Mesothelial cell of epicardium (in vitro differentiated cells): ENCODE data around the gene DYNC2I2. TPM values are rescaled to one million over a fixed set of nuclear protein-coding genes. Genes with fewer than 3 reads are reported as not detected.
"Not testable (repeated sequence)": the region's sequence is repeated elsewhere in the genome, so short reads cannot be mapped to it uniquely, and the experiment has no call there.

Experiments
- DNase-seq, 2 experiments: peaks; one replicate each; pipeline ENCODE4 v3.0.0; 2021; ENCODE audit warnings: low spot score in 2 of 2; ENCODE audit not compliant: unreplicated experiment in 2 of 2
- H3K27ac Mint-ChIP-seq: 2 replicates; pipeline ENCODE4 v1.8.0; 2021; ENCODE audit warnings: mixed read lengths
- H3K27me3 Mint-ChIP-seq: 2 replicates; pipeline ENCODE4 v1.8.0; 2021; ENCODE audit warnings: low read depth, mixed read lengths
- H3K36me3 Mint-ChIP-seq: 2 replicates; pipeline ENCODE4 v1.8.0; 2021; ENCODE audit warnings: mixed read lengths
- H3K4me1 Mint-ChIP-seq: 2 replicates; pipeline ENCODE4 v1.8.0; 2021; ENCODE audit warnings: mixed read lengths
- H3K4me3 Mint-ChIP-seq: 2 replicates; pipeline ENCODE4 v1.8.0; 2021; ENCODE audit warnings: mild to moderate bottlenecking, moderate library complexity, mixed read lengths
- H3K9me3 Mint-ChIP-seq: 2 replicates; pipeline ENCODE4 v1.8.0; 2021; ENCODE audit warnings: mixed read lengths
- CTCF ChIP-seq: fragments of 200-600 bp; sonication (generic); IDR thresholded peaks from one replicate; pipeline ENCODE4 v1.5.0; 2021; ENCODE audit warnings: antibody characterized with exemption; ENCODE audit not compliant: unreplicated experiment
- total RNA-seq: library from RNA; stranded (reverse); gene quantifications from 3 replicates; pipeline ENCODE4 v1.2.1, GENCODE V29; 2021

The DYNC2I2 gene
- total RNA-seq, 1 donor from 2014 or later = 37.2 TPM

GRCh38 chr9:128588581-128589233, 67.9 kb downstream of the DYNC2I2 start:
- no peak for DNase-seq
- H3K36me3 Mint-ChIP-seq = peaks cover 58% of the 10 kb centered on the region
- H3K4me3 Mint-ChIP-seq = no peak overlapping the region
- H3K4me1 Mint-ChIP-seq = no peaks in the 10 kb centered on the region
- no peaks in the 10 kb centered on the region for H3K27me3 Mint-ChIP-seq
- H3K9me3 Mint-ChIP-seq = no peaks in the 10 kb centered on the region
- no peak for TF ChIP-seq CTCF
- H3K27ac Mint-ChIP-seq = no peak overlapping the region

GRCh38 chr9:128587453-128587852, 69.2 kb downstream of the DYNC2I2 start:
- H3K27ac Mint-ChIP-seq = no peak overlapping the region
- H3K27me3 Mint-ChIP-seq = no peaks in the 10 kb centered on the region
- peaks cover 61% of the 10 kb centered on the region for H3K36me3 Mint-ChIP-seq
- TF ChIP-seq CTCF = no peak
- H3K4me3 Mint-ChIP-seq = no peak overlapping the region
- H3K9me3 Mint-ChIP-seq = no peaks in the 10 kb centered on the region
- no peak for DNase-seq
- H3K4me1 Mint-ChIP-seq = no peaks in the 10 kb centered on the region

GRCh38 chr9:128586934-128587333, 69.7 kb downstream of the DYNC2I2 start:
- not testable (repeated sequence) for H3K9me3 Mint-ChIP-seq, H3K4me1 Mint-ChIP-seq, H3K4me3 Mint-ChIP-seq, H3K27ac Mint-ChIP-seq, DNase-seq, H3K27me3 Mint-ChIP-seq
- peaks cover 63% of the 10 kb centered on the region for H3K36me3 Mint-ChIP-seq

GRCh38 chr9:128585155-128585554, 71.5 kb downstream of the DYNC2I2 start:
- not testable (repeated sequence) for H3K4me3 Mint-ChIP-seq, DNase-seq, H3K9me3 Mint-ChIP-seq, H3K27me3 Mint-ChIP-seq, H3K4me1 Mint-ChIP-seq, H3K27ac Mint-ChIP-seq
- peaks cover 66% of the 10 kb centered on the region for H3K36me3 Mint-ChIP-seq

Other genes with a start within 250 kb of the DYNC2I2 start
- 134 to 143 TPM (median 141 TPM) in 3 replicates for gene CERCAM, start 236.0 kb downstream of the DYNC2I2 start, total RNA-seq
- gene ODF2, start 200.8 kb downstream of the DYNC2I2 start, total RNA-seq = 41.2 to 42.4 TPM (median 42.0 TPM) in 3 replicates
- 15.6 to 16.8 TPM (median 16.7 TPM) in 3 replicates for gene GLE1, start 152.1 kb downstream of the DYNC2I2 start, total RNA-seq
- gene SPTAN1, start 104.3 kb downstream of the DYNC2I2 start, total RNA-seq = 441 to 458 TPM (median 442 TPM) in 3 replicates
- gene SET, start 32.4 kb upstream of the DYNC2I2 start, total RNA-seq = 443 to 471 TPM (median 467 TPM) in 3 replicates
- gene PKN3, start 45.7 kb upstream of the DYNC2I2 start, total RNA-seq = 5.2 to 6.6 TPM (median 5.9 TPM) in 3 replicates
- 20.7 to 22.6 TPM (median 21.6 TPM) in 3 replicates for gene ZDHHC12, start 67.3 kb upstream of the DYNC2I2 start, total RNA-seq
- 37.2 to 39.0 TPM (median 38.7 TPM) in 3 replicates for gene ZER1, start 115.1 kb upstream of the DYNC2I2 start, total RNA-seq
- gene TBC1D13, start 130.4 kb upstream of the DYNC2I2 start, total RNA-seq = 34.9 to 37.8 TPM (median 35.4 TPM) in 3 replicates
- gene ENDOG, start 161.7 kb upstream of the DYNC2I2 start, total RNA-seq = 9.8 to 10.4 TPM (median 10.1 TPM) in 3 replicates
- 34.6 to 44.8 TPM (median 38.1 TPM) in 3 replicates for gene SPOUT1, start 172.9 kb upstream of the DYNC2I2 start, total RNA-seq
- gene KYAT1, start 225.1 kb upstream of the DYNC2I2 start, total RNA-seq = 6.6 to 9.2 TPM (median 8.0 TPM) in 3 replicates
- gene LRRC8A, start 225.3 kb upstream of the DYNC2I2 start, total RNA-seq = 33.9 to 35.9 TPM (median 34.6 TPM) in 3 replicates